K562 (cell line): ENCODE measurements around the gene ALK. TPM values are rescaled to one million over a fixed set of nuclear protein-coding genes. Genes with fewer than 3 reads are reported as not detected.

ENCODE experiments used
- ATAC-seq: fragments of 200-7000 bp; cut with Tn5 transposase; 3 replicates; pipeline ENCODE4 v1.9.1; 2020; ENCODE audit warnings: moderate library complexity
- BruUV-seq: library from RNA; stranded (reverse); fragments of 400-500 nt; replicated peaks from 2 replicates; lab custom pipeline; 2021; lab: Mats Ljungman, UMichigan
- CTCF ChIA-PET: fragments of 300-600 bp; formaldehyde crosslinking; extraction: SDS; loops from one replicate; lab custom pipeline; 2021; ENCODE audit warnings: low intra/inter-chr PET ratio; lab: Yijun Ruan, JAX
- POLR2A ChIA-PET: fragments of 300-600, 350-650 bp; sonication (Branson Sonifier 250); formaldehyde crosslinking; extraction: SDS; loops from one replicate; lab custom pipeline; 2021; ENCODE audit warnings: antibody characterized with exemption, inconsistent platforms; lab: Yijun Ruan, JAX
- DNase-seq, 4 experiments: peaks; one replicate each; pipeline versions ENCODE4 v3.0.0 to v3.0.0-alpha.2; 2011 to 2018; ENCODE audit warnings: low spot score in 3 of 4, mixed read lengths in 3 of 4; ENCODE audit errors: extremely low read depth in 1 of 4
- FAIRE-seq: peaks from 2 replicates; lab custom pipeline; 2011; peaks lifted over from hg19 to GRCh38; lab: Jason Lieb, UNC
- H2AFZ ChIP-seq: 2 replicates; pipeline ENCODE4 v1.6.0; 2011; ENCODE audit warnings: low read depth, low read length, control low read depth, inconsistent platforms
- H3K27ac ChIP-seq: fragments of 200-600 bp; 3 replicates; pipeline ENCODE4 v1.8.0; 2011; ENCODE audit warnings: low read depth, mild to moderate bottlenecking, control low read depth, inconsistent platforms, low read length, moderate library complexity, mixed read lengths; ENCODE audit errors: extremely low read depth
- H3K27me3 ChIP-seq, 2 experiments: fragments of 300-600 bp in 1 of 2; 2 replicates in 1 of 2; 3 replicates in 1 of 2; pipeline versions ENCODE4 v1.6.0 to v1.8.0; 2011; ENCODE audit warnings: inconsistent platforms in 2 of 2, low read length in 2 of 2, mild to moderate bottlenecking in 1 of 2, mixed read lengths in 1 of 2, moderate library complexity in 1 of 2; ENCODE audit not compliant: control insufficient read depth in 2 of 2, insufficient read depth in 2 of 2
- H3K36me3 ChIP-seq: fragments of 300-600 bp; 3 replicates; pipeline ENCODE4 v1.8.0; 2011; ENCODE audit warnings: mild to moderate bottlenecking, low read length, inconsistent platforms; ENCODE audit not compliant: control insufficient read depth, insufficient read depth
- H3K4me1 ChIP-seq, 2 experiments: fragments of 200-600 bp in 1 of 2; replicated peaks in 1 of 2; 2 replicates in 1 of 2; 3 replicates in 1 of 2; pipeline versions ENCODE4 v1.5.1 to v1.8.0; 2011; ENCODE audit warnings: inconsistent platforms in 2 of 2, low read length in 2 of 2, mild to moderate bottlenecking in 1 of 2, mixed read lengths in 1 of 2, moderate library complexity in 1 of 2; ENCODE audit not compliant: control insufficient read depth in 2 of 2, insufficient read depth in 2 of 2
- H3K4me2 ChIP-seq: 2 replicates; pipeline ENCODE4 v1.6.1; 2011; ENCODE audit warnings: low read length, control low read depth, inconsistent platforms, mixed read lengths; ENCODE audit not compliant: insufficient read depth
- H3K4me3 ChIP-seq: fragments of 200-600 bp; sonication (generic), shearing (Covaris generic); 2 replicates; pipeline ENCODE4 v1.5.1; 2016; ENCODE audit warnings: control low read depth, inconsistent platforms
- H3K79me2 ChIP-seq: fragments of 200-600 bp; 3 replicates; pipeline ENCODE4 v1.8.0; 2011; ENCODE audit warnings: low read length, inconsistent platforms; ENCODE audit not compliant: control insufficient read depth, insufficient read depth
- H3K9ac ChIP-seq, 2 experiments: 2 replicates each; pipeline versions ENCODE4 v1.6.0 to v1.6.1; 2011; ENCODE audit warnings: low read depth in 2 of 2, low read length in 2 of 2, control low read depth in 1 of 2, inconsistent platforms in 1 of 2, mild to moderate bottlenecking in 1 of 2, mixed read lengths in 1 of 2; ENCODE audit not compliant: insufficient read depth in 1 of 2
- H3K9me1 ChIP-seq: one replicate; pipeline ENCODE4 v1.6.0; 2011; ENCODE audit warnings: inconsistent platforms, mild to moderate bottlenecking, low read length, moderate library complexity; ENCODE audit not compliant: control insufficient read depth, insufficient read depth
- H3K9me3 ChIP-seq: replicated peaks from 2 replicates; pipeline ENCODE4 v1.5.1; 2011; ENCODE audit warnings: low read depth, low read length, inconsistent platforms; ENCODE audit not compliant: control insufficient read depth, insufficient read depth
- H4K20me1 ChIP-seq: replicated peaks from 2 replicates; pipeline ENCODE4 v1.6.1; 2011; ENCODE audit warnings: low read length, inconsistent platforms, mixed read lengths; ENCODE audit not compliant: control insufficient read depth, insufficient read depth
- HDAC8 ChIP-seq: fragments of 450-650 bp; IDR thresholded peaks from 2 replicates; pipeline ENCODE4 v1.6.1; 2016; ENCODE audit warnings: mild to moderate bottlenecking, missing genetic modification characterization, moderate library complexity, missing compliant biosample characterization
- KAT8 ChIP-seq: fragments of 450-650 bp; IDR thresholded peaks from 2 replicates; pipeline ENCODE4 v1.6.1; 2016; ENCODE audit warnings: low read depth, mild to moderate bottlenecking
- NELFE ChIP-seq: IDR thresholded peaks from 2 replicates; pipeline ENCODE4 v1.6.1; 2011; ENCODE audit warnings: mild to moderate bottlenecking; ENCODE audit not compliant: insufficient read depth, insufficient read length
- PCBP2 ChIP-seq: fragments of 200-400 bp; formaldehyde crosslinking; IDR thresholded peaks from 2 replicates; pipeline ENCODE4 v1.6.1; 2018; ENCODE audit warnings: low read length, low read depth, mild to moderate bottlenecking, moderate library complexity; ENCODE audit not compliant: poor library complexity, severe bottlenecking
- U2AF2 ChIP-seq: fragments of 200-400 bp; formaldehyde crosslinking; optimal IDR thresholded peaks from 2 replicates; pipeline ENCODE3; 2017; ENCODE audit warnings: low read depth, mild to moderate bottlenecking, low read length
- ZNF764 ChIP-seq: fragments of 250-450 bp; sonication (Bioruptor Pico); IDR thresholded peaks from 2 replicates; pipeline ENCODE4 v1.4.0; 2020; ENCODE audit warnings: low read depth, mild to moderate bottlenecking, moderate library complexity
- WGBS: fragments of 100-300 bp; shearing (Covaris generic); methylation state at CpG from one replicate; pipeline ENCODE4 v1.1.6; 2016; ENCODE audit warnings: low coverage, mixed read lengths; ENCODE audit not compliant: insufficient coverage; ENCODE audit errors: missing lambda C conversion rate; 5-methylcytosine and 5-hydroxymethylcytosine counted together
- in situ Hi-C: fragments of 300-500 bp; cut with MboI; formaldehyde crosslinking; loops from 4 replicates; pipeline ENCODE4 v1.15.0; 2018; ENCODE audit warnings: inconsistent platforms, mixed read lengths
- intact Hi-C: fragments of 100-400 bp; cut with micrococcal nuclease; formaldehyde crosslinking; loops from 2 replicates; pipeline ENCODE4 v1.14.2; 2022
- polyA plus RNA-seq, 8 experiments: library from polyadenylated mRNA; depleted of rRNA in 4 of 8; stranded (reverse) in 5 of 8; unstranded in 3 of 8; fragments of >200 nt; fragmentation: Nextera tagmentation in 2 of 8; fragmentation: Illumina TruSeq in 1 of 8; extraction: Ambion mirVana in 2 of 8; extraction: Trizol in 1 of 8; gene quantifications; 2 replicates each; pipeline versions ENCODE4 v1.2.1 to v1.2.3, GENCODE V29; 2011 to 2014; ENCODE audit warnings: inconsistent platforms in 1 of 8, missing spikeins in 1 of 8
- total RNA-seq, 7 experiments: library from RNA; depleted of rRNA in 6 of 7; stranded (reverse); fragments of >200 nt in 6 of 7; fragmentation: Illumina TruSeq in 2 of 7; extraction: Trizol in 2 of 7; gene quantifications; 2 replicates each; pipeline versions ENCODE4 v1.2.1 to v1.2.3, GENCODE V29; 2011 to 2021; ENCODE audit warnings: low replicate concordance in 1 of 7
- TF ChIP-seq, protein P1 (sequence below): fragments of 250-450 bp; sonication (Bioruptor Pico); IDR thresholded peaks from 2 replicates; pipeline ENCODE4 v1.4.0; 2020; ENCODE audit warnings: mild to moderate bottlenecking, moderate library complexity

Gene ALK
- total and polyA plus RNA-seq, 9 of the 15 experiments (the other 6 are each of a cell fraction or from before 2014, with no cell fraction given), result not detected

DNA sequence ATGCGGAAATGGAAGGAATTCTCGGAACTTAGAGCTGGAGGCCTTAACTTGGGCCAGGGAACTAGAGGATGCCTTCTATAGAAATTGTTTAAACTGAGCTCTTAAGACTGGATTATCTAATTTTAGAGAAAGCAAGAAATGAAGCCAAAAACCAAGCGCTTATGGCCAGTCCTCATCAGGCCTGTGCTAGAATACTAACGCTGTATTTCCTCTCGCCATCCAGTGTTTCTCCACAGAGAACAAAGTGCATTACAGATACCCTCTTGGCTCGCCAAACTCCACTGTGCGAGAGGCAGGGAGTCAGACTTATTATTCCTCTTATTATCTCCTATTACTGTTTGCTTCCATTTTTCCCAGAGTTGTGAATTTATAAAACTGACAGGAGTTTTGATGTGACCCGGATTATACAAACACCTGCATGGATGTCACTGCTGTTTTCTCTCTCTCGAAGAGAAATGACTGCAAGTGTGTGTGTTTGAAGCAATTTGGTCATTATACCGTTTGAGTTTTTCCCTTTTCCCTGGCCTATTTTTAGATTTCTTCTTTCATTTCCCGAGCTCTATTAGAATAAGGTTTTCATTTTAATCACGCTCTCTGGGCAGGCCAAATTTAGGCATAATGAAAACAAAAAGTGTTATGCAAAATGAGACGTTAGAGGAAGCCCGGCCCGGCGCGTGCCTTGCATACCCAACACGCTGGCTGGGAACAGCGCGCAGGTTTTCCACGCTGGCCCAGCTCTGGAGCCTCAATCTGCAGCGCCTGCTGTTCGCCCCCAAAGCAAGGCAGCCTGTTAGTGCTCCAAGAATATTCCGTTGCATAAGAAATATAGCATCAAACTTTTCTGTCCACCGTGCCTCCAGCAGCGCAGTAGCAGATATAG, 103.3 kb downstream of the ALK start:
- Histone ChIP-seq H3K27me3 (peaks cover 0 to 4% of the 10 kb centered on the region in 2 experiments; a peak in 1 of 5 replicates), H3K9ac (no peak overlapping the region), H3K4me1 (no peaks in the 10 kb centered on the region), H2AFZ (no peak overlapping the region), H3K4me2 (no peak overlapping the region), H3K27ac (no peak overlapping the region), H3K79me2 (no peaks in the 10 kb centered on the region), H3K9me3 (no peaks in the 10 kb centered on the region), H4K20me1 (no peaks in the 10 kb centered on the region), H3K36me3 (no peaks in the 10 kb centered on the region), H3K9me1 (no peaks in the 10 kb centered on the region), H3K4me3 (no peak overlapping the region)
- BruUV-seq, result no TSS peak
- intact Hi-C loops (no loop called here), in situ Hi-C loops (no loop called here)
- under 1% methylated on average over 26 of the region's 26 CpGs for WGBS
- TF ChIP-seq ZNF764 (CRISPR knock-in tag) (no peak), KAT8 (no peak), U2AF2 (no peak), HDAC8 (tag) (no peak), PCBP2 (no peak), NELFE (no peak)
- TF ChIP-seq, protein P1, sequence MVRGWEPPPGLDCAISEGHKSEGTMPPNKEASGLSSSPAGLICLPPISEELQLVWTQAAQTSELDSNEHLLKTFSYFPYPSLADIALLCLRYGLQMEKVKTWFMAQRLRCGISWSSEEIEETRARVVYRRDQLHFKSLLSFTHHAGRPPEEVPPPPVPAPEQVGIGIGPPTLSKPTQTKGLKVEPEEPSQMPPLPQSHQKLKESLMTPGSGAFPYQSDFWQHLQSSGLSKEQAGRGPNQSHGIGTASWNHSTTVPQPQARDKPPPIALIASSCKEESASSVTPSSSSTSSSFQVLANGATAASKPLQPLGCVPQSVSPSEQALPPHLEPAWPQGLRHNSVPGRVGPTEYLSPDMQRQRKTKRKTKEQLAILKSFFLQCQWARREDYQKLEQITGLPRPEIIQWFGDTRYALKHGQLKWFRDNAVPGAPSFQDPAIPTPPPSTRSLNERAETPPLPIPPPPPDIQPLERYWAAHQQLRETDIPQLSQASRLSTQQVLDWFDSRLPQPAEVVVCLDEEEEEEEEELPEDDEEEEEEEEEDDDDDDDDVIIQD, result no peak
- ATAC-seq (no peak), FAIRE-seq (no peak), DNase-seq (no peak)
- ChIA-PET CTCF (no interaction called here), POLR2A (interaction anchor here (1.4 kb wide), 1 partner anchor 9 kb away, joined by 3 read pairs; no protein-coding TSS in a partner anchor)
